B cell (primary cell): ENCODE data around the gene BTG1.

Experiments used
- EZH2 ChIP-seq: IDR thresholded peaks from 2 replicates; pipeline ENCODE4 v1.6.1; 2012; ENCODE audit warnings: borderline replicate concordance, low read depth, mild to moderate bottlenecking, moderate library complexity, low read length; ENCODE audit not compliant: insufficient read depth, poor library complexity, severe bottlenecking
- TF ChIP-seq, protein P1 (sequence below): fragments of 200-600 bp; IDR thresholded peaks from one replicate; pipeline ENCODE4 v1.8.0; 2022; ENCODE audit warnings: antibody characterized with exemption, mild to moderate bottlenecking

DNA sequence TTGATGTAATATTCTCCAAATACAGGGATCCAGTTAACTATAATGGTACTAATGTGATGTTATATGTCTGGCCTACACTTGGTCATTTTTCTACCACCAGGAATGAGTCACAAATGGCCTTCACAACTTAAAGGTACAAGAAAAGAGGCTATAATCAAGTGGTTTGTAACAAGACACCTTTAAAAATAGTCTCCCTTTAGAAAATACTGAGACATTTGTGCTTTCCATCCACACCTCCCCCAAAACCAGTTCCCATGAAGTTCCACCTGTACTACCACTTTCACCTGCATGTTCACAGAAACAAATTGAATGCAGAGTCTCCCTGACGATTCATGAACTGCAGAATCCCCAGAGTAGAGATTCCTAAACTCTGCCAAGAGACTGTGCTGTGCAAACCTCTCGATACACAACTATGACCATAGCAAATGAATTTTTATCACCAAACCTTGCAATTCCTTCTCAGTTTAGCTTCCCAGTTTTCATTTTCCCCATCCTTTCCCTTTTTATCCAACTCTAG, 6.0 kb downstream of the BTG1 start:
- TF ChIP-seq, protein P1, sequence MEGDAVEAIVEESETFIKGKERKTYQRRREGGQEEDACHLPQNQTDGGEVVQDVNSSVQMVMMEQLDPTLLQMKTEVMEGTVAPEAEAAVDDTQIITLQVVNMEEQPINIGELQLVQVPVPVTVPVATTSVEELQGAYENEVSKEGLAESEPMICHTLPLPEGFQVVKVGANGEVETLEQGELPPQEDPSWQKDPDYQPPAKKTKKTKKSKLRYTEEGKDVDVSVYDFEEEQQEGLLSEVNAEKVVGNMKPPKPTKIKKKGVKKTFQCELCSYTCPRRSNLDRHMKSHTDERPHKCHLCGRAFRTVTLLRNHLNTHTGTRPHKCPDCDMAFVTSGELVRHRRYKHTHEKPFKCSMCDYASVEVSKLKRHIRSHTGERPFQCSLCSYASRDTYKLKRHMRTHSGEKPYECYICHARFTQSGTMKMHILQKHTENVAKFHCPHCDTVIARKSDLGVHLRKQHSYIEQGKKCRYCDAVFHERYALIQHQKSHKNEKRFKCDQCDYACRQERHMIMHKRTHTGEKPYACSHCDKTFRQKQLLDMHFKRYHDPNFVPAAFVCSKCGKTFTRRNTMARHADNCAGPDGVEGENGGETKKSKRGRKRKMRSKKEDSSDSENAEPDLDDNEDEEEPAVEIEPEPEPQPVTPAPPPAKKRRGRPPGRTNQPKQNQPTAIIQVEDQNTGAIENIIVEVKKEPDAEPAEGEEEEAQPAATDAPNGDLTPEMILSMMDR = no peak
- TF ChIP-seq EZH2 = no peak
